ENCODE results near the gene SFTPD.
"Not testable (repeated sequence)": the region's sequence is repeated elsewhere in the genome, so short reads cannot be mapped to it uniquely, and the experiment has no call there.

SFTPD gene

GRCh38 chr10:79930267-79930666 lies 18.6 kb downstream of the SFTPD start:
- intact Hi-C loops (cut with DNase I) = no loop called here
- DNase-seq = peak in 1 of 42 donors; percentile 5

DNA sequence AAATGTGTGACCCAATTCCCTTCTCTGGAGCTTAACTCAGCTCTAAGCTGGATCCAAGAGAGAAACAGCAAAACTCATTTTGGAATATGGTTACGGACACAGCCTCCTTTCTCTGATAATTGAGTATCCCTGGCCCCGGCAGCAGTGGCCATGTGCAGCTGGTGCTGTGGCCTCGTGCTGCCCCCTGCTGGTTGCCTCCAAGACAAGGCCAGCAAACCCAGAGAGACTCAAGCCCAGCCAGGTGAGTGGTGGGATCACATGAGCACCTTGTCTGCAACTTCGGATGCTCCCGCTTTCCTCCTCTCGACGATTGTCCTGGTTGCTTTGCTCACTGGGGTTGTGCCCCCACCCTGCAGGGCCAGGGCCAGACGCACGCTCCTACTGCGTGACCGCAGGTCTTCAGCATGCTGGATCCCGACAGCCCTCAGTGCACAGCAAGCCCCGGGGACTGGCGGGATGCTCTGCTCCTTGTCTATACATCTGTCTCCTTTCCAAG lies 19.4 kb downstream of the SFTPD start:
- intact Hi-C loops (cut with DNase I) = no loop called here
- peak; percentile 70 to 94 (median 83) for DNase-seq

DNA sequence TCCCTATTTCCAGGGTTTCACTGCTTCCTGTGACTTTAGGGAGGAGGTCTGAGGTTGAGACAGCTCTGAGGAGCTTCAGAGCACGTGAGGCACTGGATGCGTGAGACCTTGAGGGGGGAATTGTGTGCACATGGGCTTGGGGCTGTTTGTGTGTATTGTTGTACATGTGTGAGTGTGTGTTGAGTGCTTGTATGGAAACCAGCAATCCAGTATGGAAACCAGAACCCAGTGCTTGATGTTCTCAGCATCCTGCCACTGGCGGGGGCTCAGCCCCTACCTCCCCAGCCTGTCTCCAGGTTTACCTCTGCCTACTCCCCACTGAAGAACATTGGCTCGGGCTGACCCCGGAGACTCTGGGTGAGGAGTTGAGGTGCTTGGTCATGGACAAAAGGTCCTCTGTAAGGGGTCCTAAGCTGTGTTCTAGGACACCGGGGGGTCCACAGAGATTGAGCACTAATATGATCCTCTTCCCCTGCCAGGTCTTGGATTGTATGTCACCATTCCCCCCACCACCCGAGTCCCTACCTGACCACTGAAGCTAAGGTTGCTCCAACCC lies 20.8 kb downstream of the SFTPD start:
- intact Hi-C loops (cut with DNase I) = no loop called here
- DNase-seq = peak in 1 of 42 donors; percentile 5

- peak in 32 of 42 donors; percentile 13 to 79 (median 39) for DNase-seq
- intact Hi-C loops (cut with DNase I) = no loop called here
Observed at GRCh38 chr10:79927111-79927828, 21.6 kb downstream of the SFTPD start.

GRCh38 chr10:79926037-79926436 lies 22.9 kb downstream of the SFTPD start:
- intact Hi-C loops (cut with DNase I) = no loop called here
- DNase-seq = peak in 2 of 42 donors; percentile 7 to 38

- peak in 1 of 42 donors; percentile 3 for DNase-seq
- intact Hi-C loops (cut with DNase I) = no loop called here
Observed at GRCh38 chr10:79925614-79926013, 23.3 kb downstream of the SFTPD start.

GRCh38 chr10:79923669-79924068 lies 25.2 kb downstream of the SFTPD start:
- intact Hi-C loops (cut with DNase I) = no loop called here

GRCh38 chr10:79923145-79923544 lies 25.8 kb downstream of the SFTPD start:
- DNase-seq = no peak
- intact Hi-C loops (cut with DNase I) = no loop called here

More at GRCh38 chr10:79923669-79924068, 25.2 kb downstream of the SFTPD start:
- DNase-seq = peak in 1 of 42 donors; percentile 2

DNA sequence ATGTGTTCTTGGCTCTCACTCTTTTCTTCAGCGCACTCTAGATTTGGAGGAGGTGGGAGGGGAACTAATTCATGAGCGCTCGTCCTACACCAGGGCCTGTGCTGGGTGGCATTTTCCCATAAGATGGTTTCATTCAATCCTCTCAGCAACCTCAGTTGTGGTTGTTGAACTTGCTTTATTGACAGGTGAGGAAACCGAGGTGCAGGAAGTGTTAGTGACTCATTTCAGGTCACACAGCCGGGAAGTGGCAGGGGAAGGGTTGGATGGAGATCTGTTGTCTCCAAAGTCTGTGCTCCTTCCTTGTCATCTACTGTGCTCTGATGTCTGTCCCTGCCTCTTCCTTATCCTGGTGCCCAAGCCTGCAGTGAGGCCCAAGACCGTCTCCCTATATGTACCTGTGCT lies 26.9 kb downstream of the SFTPD start:
- intact Hi-C loops (cut with DNase I); DNase-seq: not testable (repeated sequence)

DNA sequence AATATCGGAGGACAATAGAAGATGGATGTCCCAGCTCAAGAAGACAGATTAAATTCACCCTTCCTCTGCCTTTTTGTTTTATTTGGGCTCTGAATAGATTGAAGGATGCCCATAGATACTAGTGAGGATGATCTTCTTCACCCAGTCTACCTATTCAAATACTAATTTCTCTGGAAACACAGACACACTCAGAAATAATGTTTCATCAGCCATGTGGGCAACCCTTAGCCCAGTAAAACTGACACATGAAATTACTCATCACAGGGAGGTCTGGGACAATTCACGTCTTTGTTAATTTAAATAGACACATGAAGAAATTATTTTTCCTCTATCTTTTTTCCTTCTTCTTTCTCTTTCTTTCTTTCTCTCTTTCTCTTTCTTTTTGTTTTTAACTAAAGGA lies 33.1 kb downstream of the SFTPD start:
- DNase-seq; intact Hi-C loops (cut with DNase I): not testable (repeated sequence)

DNA sequence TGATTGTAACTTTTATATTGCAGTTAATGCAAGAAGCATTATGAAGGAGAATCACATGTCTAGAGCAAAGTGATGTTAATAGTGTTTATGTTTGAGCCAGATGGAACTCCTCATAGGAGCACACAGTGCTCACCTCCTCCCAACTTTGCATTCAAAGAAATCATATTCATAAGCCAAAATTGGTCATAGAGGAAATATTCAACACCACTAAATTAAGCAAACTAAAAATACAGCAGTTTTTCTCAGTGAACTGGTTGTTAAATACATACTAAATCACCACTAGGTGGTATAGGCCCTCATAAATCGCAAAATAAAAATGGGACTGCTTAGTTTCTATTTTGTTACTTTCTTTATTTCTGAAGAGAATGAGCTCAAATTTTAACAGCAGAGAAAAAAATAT lies 34.4 kb downstream of the SFTPD start:
- intact Hi-C loops (cut with DNase I); DNase-seq: not testable (repeated sequence)

- intact Hi-C loops (cut with DNase I) = no loop called here
- DNase-seq = no peak
Observed at GRCh38 chr10:79910836-79911235, 38.1 kb downstream of the SFTPD start.

DNA sequence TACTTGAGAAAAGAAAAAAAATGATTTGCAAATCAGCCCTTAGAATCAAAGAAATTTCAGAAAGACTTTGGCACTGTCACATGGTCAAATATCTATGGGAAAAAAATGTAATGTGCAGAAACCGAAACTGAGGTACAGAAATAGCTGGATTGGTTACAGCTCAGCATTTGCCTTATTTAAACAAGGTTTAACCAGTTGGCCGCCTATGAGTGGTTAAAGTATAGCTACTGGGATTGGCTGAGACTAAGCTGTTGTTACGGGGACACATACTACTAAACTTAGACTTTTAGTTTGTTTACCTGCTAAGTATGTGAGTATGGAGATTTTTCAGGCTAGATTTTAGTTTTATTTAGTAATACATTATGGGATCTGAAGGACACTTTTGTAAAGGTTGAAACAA lies 38.6 kb downstream of the SFTPD start:
- DNase-seq = no peak
- intact Hi-C loops (cut with DNase I) = no loop called here

DNA sequence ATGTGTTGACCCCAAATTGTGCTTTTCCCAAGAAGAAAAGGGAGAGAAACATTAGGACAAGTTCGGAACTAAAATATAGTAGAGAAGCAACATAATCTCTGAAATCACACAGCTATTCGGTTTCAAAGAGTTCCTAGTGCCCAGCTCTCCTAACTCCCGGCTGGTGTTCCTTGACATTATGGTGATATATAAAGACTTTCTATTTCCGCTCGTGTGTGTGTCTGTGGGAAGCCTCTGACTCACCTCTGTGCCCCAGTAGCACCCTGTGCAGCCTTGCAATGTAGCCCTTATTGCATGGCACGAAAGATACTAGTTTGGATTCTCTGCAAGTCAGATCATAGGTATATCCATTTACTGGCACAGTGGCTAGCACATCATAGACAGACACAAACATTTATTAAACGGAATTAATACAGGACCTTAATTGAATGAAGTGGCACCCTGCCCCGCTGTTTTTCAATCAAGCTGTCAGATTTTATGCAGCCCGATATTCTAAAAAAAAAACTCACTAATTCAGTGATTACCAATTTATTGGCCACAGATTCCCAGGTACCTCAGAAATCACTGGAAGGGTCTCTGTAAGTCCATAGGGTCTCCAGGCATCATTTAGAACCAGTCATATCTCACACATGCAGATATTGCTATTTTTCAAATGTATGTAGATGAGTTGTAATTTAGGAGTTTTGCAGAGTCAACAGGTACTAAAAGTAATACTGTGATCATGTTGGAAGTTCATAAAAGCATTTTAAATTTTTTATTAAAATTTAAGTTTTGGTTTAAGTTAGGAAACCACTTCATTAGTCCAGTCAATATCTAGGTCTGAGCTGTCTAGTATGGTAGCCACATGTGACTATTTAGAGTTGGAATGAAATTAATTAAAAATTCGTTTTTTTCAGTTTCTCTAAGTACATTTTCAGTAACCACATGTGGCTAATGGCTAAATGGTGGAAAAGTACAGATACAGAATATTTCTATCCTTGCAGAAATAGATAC lies 43.3 kb downstream of the SFTPD start:
- peak in 24 of 42 donors; percentile 15 to 75 (median 46) for DNase-seq
- intact Hi-C loops (cut with DNase I) = no loop called here

DNA sequence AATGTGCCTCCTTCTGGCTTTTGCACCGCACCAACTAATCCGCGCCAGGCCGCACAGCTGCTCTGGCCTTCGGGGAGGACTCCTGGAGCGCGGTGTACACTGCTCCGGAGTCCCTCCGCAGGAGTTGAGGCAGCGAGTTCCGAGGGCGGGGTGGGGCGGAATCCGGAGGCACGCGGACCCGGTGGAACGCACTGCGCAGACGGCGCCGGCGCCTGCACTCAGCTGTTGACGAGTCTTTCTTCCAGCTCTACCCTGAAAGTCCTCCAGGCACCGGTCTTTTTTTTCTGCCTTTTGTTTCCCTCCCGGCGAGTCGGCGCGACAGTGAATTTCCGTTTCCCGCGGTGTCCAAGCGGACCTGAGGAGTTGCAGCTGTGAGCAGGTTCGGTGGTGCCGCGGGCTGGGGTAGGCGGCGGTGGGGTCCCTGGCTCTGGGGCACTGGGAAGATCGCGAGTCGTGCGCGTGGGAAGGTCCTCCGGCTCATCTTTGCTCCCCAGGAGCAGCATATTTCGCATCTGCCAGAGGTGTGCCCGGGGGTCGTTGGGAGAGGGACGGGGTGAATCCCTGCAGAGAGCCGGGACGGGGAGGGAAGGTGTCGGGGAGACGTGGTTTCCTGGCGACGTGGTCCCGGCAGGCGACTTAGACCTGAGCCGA lies 44.1 kb downstream of the SFTPD start:
- peak; percentile 44 to 89 (median 74) for DNase-seq
- intact Hi-C loops (cut with DNase I) = no loop called here

DNA sequence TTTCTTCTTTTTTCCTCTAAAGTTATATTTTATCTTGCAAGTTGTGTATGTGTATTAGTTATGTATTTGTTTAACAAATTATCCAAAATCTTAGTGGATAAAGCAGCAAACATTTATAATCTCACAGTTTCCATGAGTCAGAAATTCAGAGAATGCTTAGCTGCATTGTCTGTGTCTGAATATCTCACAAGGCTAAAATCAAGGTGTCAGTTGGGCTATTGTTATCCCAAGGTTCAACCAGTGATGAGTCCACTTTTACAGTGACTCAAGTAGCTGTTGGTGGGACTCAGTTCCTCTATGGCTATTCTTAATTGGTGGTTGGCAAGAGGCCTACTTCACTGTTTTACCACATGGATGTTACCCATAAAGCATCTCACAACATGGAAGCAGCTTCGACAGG lies 47.3 kb downstream of the SFTPD start:
- DNase-seq; intact Hi-C loops (cut with DNase I): not testable (repeated sequence)

DNA sequence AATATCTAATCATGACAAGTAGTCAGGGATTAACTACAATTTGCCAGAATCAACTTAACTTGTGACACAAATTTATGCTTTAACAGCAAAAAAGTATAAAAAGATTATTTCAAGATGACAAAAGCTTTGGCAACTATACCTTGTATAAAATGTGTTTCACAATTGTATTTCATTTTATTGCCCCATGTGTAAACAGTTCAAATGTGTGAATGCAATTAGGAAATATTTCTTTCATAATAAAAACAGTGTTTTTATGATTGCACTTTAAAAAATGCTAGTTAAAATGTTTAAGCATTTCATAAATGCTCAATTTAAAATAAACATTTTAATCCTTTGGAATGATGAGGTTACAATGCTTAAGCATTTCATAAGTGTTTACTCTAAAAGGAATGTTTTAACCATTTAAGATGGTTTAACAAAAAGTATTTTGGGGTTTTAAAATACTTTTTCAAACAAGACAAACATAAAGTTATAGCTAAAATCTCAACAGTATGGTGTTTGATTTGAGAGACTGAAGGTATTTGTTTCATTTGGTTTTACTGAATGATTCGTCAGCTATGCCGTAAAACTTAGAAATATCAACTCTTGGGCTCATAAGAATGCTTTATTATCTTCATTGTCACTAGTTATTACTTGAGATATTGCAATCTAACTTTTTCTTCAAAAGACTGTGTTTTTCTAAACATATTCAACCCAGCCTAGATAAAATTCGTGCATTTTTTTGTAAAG lies 50.1 kb downstream of the SFTPD start:
- intact Hi-C loops (cut with DNase I) = no loop called here
- DNase-seq = no peak

DNA sequence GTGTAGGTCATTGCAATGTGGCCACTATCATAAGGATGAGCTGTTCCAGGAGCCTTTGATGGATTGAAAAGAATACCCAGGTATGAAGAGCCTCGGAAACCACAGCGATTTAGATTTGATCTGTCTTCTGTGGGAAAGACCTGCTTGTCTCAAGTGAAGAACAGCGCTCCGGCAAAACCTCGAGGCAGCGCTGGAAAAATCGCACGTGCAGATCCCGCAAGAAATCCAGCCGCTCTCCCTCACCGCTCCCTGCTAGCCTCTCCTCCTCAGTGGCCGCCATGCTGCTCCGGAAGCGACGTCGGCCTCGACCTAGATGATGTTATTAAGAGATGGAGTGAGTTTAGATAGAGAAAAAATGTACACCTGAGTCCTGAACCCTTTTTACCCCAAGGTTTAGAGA lies 56.0 kb downstream of the SFTPD start:
- intact Hi-C loops (cut with DNase I); DNase-seq: not testable (repeated sequence)
